IMR-90 (cell line): Measurements from ENCODE around the gene ANKRD33B. TPM values are rescaled to one million over a fixed set of nuclear protein-coding genes. Genes with fewer than 3 reads are reported as not detected.

Experiments
- ATAC-seq: fragments of 200-7000 bp; cut with Tn5 transposase; 2 replicates; pipeline ENCODE4 v1.9.1; 2020; ENCODE audit warnings: low read depth, mild to moderate bottlenecking, moderate library complexity
- BruUV-seq: library from RNA; stranded (reverse); fragments of 400-500 nt; replicated peaks from 2 replicates; lab custom pipeline; 2021; lab: Mats Ljungman, UMichigan
- CTCF ChIA-PET: fragments of 300-600 bp; formaldehyde crosslinking; extraction: SDS; loops from one replicate; lab custom pipeline; 2021; ENCODE audit warnings: antibody characterized with exemption; lab: Yijun Ruan, JAX
- POLR2A ChIA-PET: fragments of 300-600 bp; sonication (Branson Sonifier 250); formaldehyde crosslinking; loops from one replicate; lab custom pipeline; 2022; ENCODE audit warnings: antibody characterized with exemption; ENCODE audit not compliant: unreplicated experiment; lab: Charles Lee
- DNase-seq: peaks from one replicate; pipeline ENCODE4 v3.0.0; 2013
- H2AFZ ChIP-seq: replicated peaks from 2 replicates; pipeline ENCODE3; 2013; ENCODE audit warnings: low read length, mild to moderate bottlenecking; ENCODE audit not compliant: poor library complexity
- H2AK5ac ChIP-seq: 2 replicates; pipeline ENCODE4 v1.6.1; 2013; ENCODE audit warnings: low read depth, low read length, inconsistent platforms
- H2AK9ac ChIP-seq: replicated peaks from 2 replicates; pipeline ENCODE3; 2013; ENCODE audit warnings: mild to moderate bottlenecking, low read depth, low read length, moderate library complexity; ENCODE audit not compliant: poor library complexity
- H2BK120ac ChIP-seq: 2 replicates; pipeline ENCODE4 v1.6.1; 2013; ENCODE audit warnings: low read depth, low read length, inconsistent platforms
- H2BK15ac ChIP-seq: 3 replicates; pipeline ENCODE4 v1.6.1; 2013; ENCODE audit warnings: low read depth, low read length, inconsistent platforms
- H2BK20ac ChIP-seq: 2 replicates; pipeline ENCODE4 v1.6.1; 2013; ENCODE audit warnings: low read depth, mild to moderate bottlenecking, inconsistent platforms, low read length, moderate library complexity
- H2BK5ac ChIP-seq: 2 replicates; pipeline ENCODE4 v1.6.1; 2013; ENCODE audit warnings: mild to moderate bottlenecking, low read depth, low read length, inconsistent platforms; ENCODE audit not compliant: poor library complexity, severe bottlenecking
- H3K14ac ChIP-seq: replicated peaks from 2 replicates; pipeline ENCODE4 v1.6.1; 2013; ENCODE audit warnings: low read depth, low read length, inconsistent platforms
- H3K18ac ChIP-seq: 2 replicates; pipeline ENCODE4 v1.6.1; 2013; ENCODE audit warnings: low read depth, low read length, control low read depth
- H3K23ac ChIP-seq: 2 replicates; pipeline ENCODE4 v1.6.1; 2013; ENCODE audit warnings: low read depth, low read length, inconsistent platforms
- H3K27ac ChIP-seq: 2 replicates; pipeline ENCODE4 v1.5.1; 2013; ENCODE audit warnings: mild to moderate bottlenecking, control low read depth, low read length; ENCODE audit not compliant: insufficient read depth
- H3K27me3 ChIP-seq: 2 replicates; pipeline ENCODE4 v1.6.1; 2013; ENCODE audit warnings: low read length; ENCODE audit not compliant: control insufficient read depth, insufficient read depth
- H3K36me3 ChIP-seq: 2 replicates; pipeline ENCODE4 v1.6.1; 2013; ENCODE audit warnings: low read length, mixed read lengths; ENCODE audit not compliant: control insufficient read depth, insufficient read depth
- H3K4ac ChIP-seq: 2 replicates; pipeline ENCODE4 v1.6.1; 2013; ENCODE audit warnings: low read depth, low read length, inconsistent platforms
- H3K4me1 ChIP-seq: 2 replicates; pipeline ENCODE4 v1.6.1; 2013; ENCODE audit warnings: low read length, mixed read lengths; ENCODE audit not compliant: control insufficient read depth, insufficient read depth
- H3K4me2 ChIP-seq: 2 replicates; pipeline ENCODE4 v1.6.1; 2013; ENCODE audit warnings: low read depth, mild to moderate bottlenecking, control low read depth, low read length, moderate library complexity
- H3K4me3 ChIP-seq: 2 replicates; pipeline ENCODE4 v1.5.1; 2013; ENCODE audit warnings: low read depth, mild to moderate bottlenecking, control low read depth, low read length, moderate library complexity; ENCODE audit not compliant: insufficient read depth
- H3K56ac ChIP-seq: 2 replicates; pipeline ENCODE4 v1.6.1; 2013; ENCODE audit warnings: low read length, inconsistent platforms; ENCODE audit not compliant: insufficient read depth; ENCODE audit errors: extremely low read depth
- H3K79me1 ChIP-seq, 2 experiments: 2 replicates each; pipeline ENCODE4 v1.6.1; 2013; ENCODE audit warnings: low read length in 2 of 2, inconsistent platforms in 1 of 2, low read depth in 1 of 2
- H3K9ac ChIP-seq: 2 replicates; pipeline ENCODE4 v1.6.1; 2013; ENCODE audit warnings: low read depth, low read length, control low read depth
- H3K9me1 ChIP-seq: 2 replicates; pipeline ENCODE4 v1.6.1; 2013; ENCODE audit warnings: low read length, inconsistent platforms; ENCODE audit not compliant: insufficient read depth
- H3K9me3 ChIP-seq: 2 replicates; pipeline ENCODE4 v1.6.1; 2013; ENCODE audit warnings: low read length; ENCODE audit not compliant: control insufficient read depth, insufficient read depth
- H4K20me1 ChIP-seq: 2 replicates; pipeline ENCODE4 v1.6.1; 2013; ENCODE audit warnings: low read length, inconsistent platforms; ENCODE audit not compliant: insufficient read depth
- H4K5ac ChIP-seq: 2 replicates; pipeline ENCODE4 v1.6.1; 2013; ENCODE audit warnings: mild to moderate bottlenecking, low read depth, low read length, control low read depth
- H4K8ac ChIP-seq, 2 experiments: 2 replicates each; pipeline ENCODE4 v1.6.1; 2013; ENCODE audit warnings: low read depth in 2 of 2, low read length in 2 of 2, control low read depth in 1 of 2, inconsistent platforms in 1 of 2
- H4K91ac ChIP-seq: 2 replicates; pipeline ENCODE4 v1.6.1; 2013; ENCODE audit warnings: low read depth, low read length, inconsistent platforms; ENCODE audit not compliant: insufficient read depth
- BHLHE40 ChIP-seq: fragments of 150-350 bp; IDR thresholded peaks from 2 replicates; pipeline ENCODE4 v1.6.1; 2016; ENCODE audit warnings: mild to moderate bottlenecking, low read depth, low read length
- SMC3 ChIP-seq: fragments of 150-350 bp; IDR thresholded peaks from 2 replicates; pipeline ENCODE4 v1.6.1; 2016; ENCODE audit warnings: low read depth, mild to moderate bottlenecking, antibody characterized with exemption, low read length, moderate library complexity
- WGBS, 2 experiments: methylation state at CpG; one replicate each; pipeline versions ENCODE4 v1.1.5 to v1.1.7; 2013; ENCODE audit warnings: missing lambda C conversion rate in 2 of 2; ENCODE audit not compliant: insufficient read length in 1 of 2; ENCODE audit errors: extremely low coverage in 2 of 2; 5-methylcytosine and 5-hydroxymethylcytosine counted together
- dilution Hi-C: fragments of 300-500 bp; cut with HindIII; formaldehyde crosslinking; loops from one replicate; pipeline ENCODE4 v1.14.3; 2018; ENCODE audit warnings: low sequenced_read_pairs; ENCODE audit not compliant: unreplicated experiment
- in situ Hi-C: fragments of 300-500 bp; cut with MboI; formaldehyde crosslinking; loops from 3 replicates; pipeline ENCODE4 v1.14.3; 2019; ENCODE audit warnings: low sequenced_read_pairs, inconsistent platforms, mixed read lengths
- intact Hi-C: fragments of 100-400 bp; cut with micrococcal nuclease; formaldehyde crosslinking; loops from 2 replicates; pipeline ENCODE4 v1.10.0; 2022
- polyA plus RNA-seq, 3 experiments: library from polyadenylated mRNA; depleted of rRNA; stranded (reverse); fragments of >200 nt; gene quantifications; 2 replicates each; pipeline ENCODE4 v1.2.3, GENCODE V29; 2012; ENCODE audit warnings: low replicate concordance in 1 of 3
- total RNA-seq: library from RNA; depleted of rRNA; stranded (reverse); fragments of >200 nt; gene quantifications from 2 replicates; pipeline ENCODE4 v1.2.3, GENCODE V29; 2012

Gene ANKRD33B
- total and polyA plus RNA-seq, 2 of the 4 experiments (the other 2 are of a cell fraction): 2.5 to 3.3 TPM

- no peaks in the 10 kb centered on the region for H3K9me3 ChIP-seq
- intact Hi-C loops: loop anchor here (1.0 to 5.0 kb wide), 3 partner anchors 243 to 486 kb away; no protein-coding TSS in a partner anchor
- peaks cover 16% of the 10 kb centered on the region; the same call in 1 of the 2 replicates for H4K20me1 ChIP-seq
- no peak for TF ChIP-seq SMC3
- peak; percentile 66 for TF ChIP-seq BHLHE40
- H2AK5ac ChIP-seq: peak overlapping the region; percentile 73
- H4K5ac ChIP-seq: no peak overlapping the region
- H3K9ac ChIP-seq: peak overlapping the region; percentile 15; the same call in 1 of the 2 replicates
- dilution Hi-C loops: no loop called here
- H4K8ac ChIP-seq: peak overlapping the region in 1 of 2 experiments; percentile 20; a peak in 2 of 4 replicates
- H3K79me1 ChIP-seq: peaks cover 50 to 91% of the 10 kb centered on the region in 2 experiments
- H2BK15ac ChIP-seq: peak overlapping the region; percentile 40; the same call in 1 of the 3 replicates
- DNase-seq (no peak), ATAC-seq (no peak)
- no peak overlapping the region for H2AFZ ChIP-seq
- peaks cover 6% of the 10 kb centered on the region for H3K36me3 ChIP-seq
- H2BK5ac ChIP-seq: no peak overlapping the region
- H3K4me1 ChIP-seq: peaks cover 23% of the 10 kb centered on the region
- H3K4ac ChIP-seq: peak overlapping the region; percentile 46
- POLR2A ChIA-PET: no interaction called here
- peak overlapping the region; percentile 29 for H2BK120ac ChIP-seq
- 0 out of 2 replicates have a peak overlapping the region, but pooled peaks have one; percentile 12 for H2BK20ac ChIP-seq
- no CpG with 5 or more reads among the region's 7 CpGs for WGBS, 2 experiments
- H3K56ac ChIP-seq: no peak overlapping the region
- peak overlapping the region; percentile 60; the same call in 1 of the 2 replicates for H3K23ac ChIP-seq
- H3K18ac ChIP-seq: no peak overlapping the region
- H2AK9ac ChIP-seq: no peak overlapping the region
- BruUV-seq: no TSS peak
- peaks cover 25% of the 10 kb centered on the region for H3K9me1 ChIP-seq
- no peaks in the 10 kb centered on the region for H3K27me3 ChIP-seq
- in situ Hi-C loops: loop anchor here (10.0 kb wide), 1 partner anchor 489 kb away; no protein-coding TSS in a partner anchor
- no peak overlapping the region for H3K27ac ChIP-seq
- CTCF ChIA-PET: interaction anchor here (0.6 to 1.6 kb wide), 5 partner anchors 10 to 487 kb away, joined by 3 to 8 read pairs (median 3); no protein-coding TSS in a partner anchor
- peak overlapping the region; percentile 18 for H3K14ac ChIP-seq
- no peak overlapping the region for H3K4me3 ChIP-seq
- no peak overlapping the region for H3K4me2 ChIP-seq
- peak overlapping the region; percentile 26; the same call in 1 of the 2 replicates for H4K91ac ChIP-seq
Observed at GRCh38 chr5:10695759-10696543, 132.1 kb downstream of the ANKRD33B start.
